Globus pallidus (tissue), 1 donor: ENCODE measurements around the gene SPCS1.

Experiments used
- DNase-seq: peaks from one replicate; pipeline ENCODE4 v3.0.0-alpha.2; 2015; ENCODE audit warnings: low spot score

SPCS1 gene

GRCh38 chr3:52730681-52731080 lies 24.8 kb downstream of the SPCS1 start:
- DNase-seq = no peak

- no peak for DNase-seq
These were observed 25.7 kb downstream of the SPCS1 start for GRCh38 chr3:52731590-52731989.

- DNase-seq = no peak
These were observed 27.5 kb downstream of the SPCS1 start for GRCh38 chr3:52733256-52733891.

- no peak for DNase-seq
These were observed 33.8 kb downstream of the SPCS1 start for GRCh38 chr3:52739730-52740129.

GRCh38 chr3:52742418-52743041 lies 36.6 kb downstream of the SPCS1 start:
- DNase-seq = no peak

- DNase-seq = no peak
These were observed 37.2 kb downstream of the SPCS1 start for GRCh38 chr3:52743152-52743551.

GRCh38 chr3:52743721-52744120 lies 37.8 kb downstream of the SPCS1 start:
- DNase-seq = no peak

- no peak for DNase-seq
These were observed 46.2 kb downstream of the SPCS1 start for GRCh38 chr3:52752045-52752660.

- DNase-seq = no peak
These were observed 48.5 kb downstream of the SPCS1 start for GRCh38 chr3:52754373-52754772.

GRCh38 chr3:52756141-52756540 lies 50.2 kb downstream of the SPCS1 start:
- DNase-seq = no peak
